Mesothelial cell of epicardium (in vitro differentiated cells): ENCODE results near the gene MED13L. TPM values are rescaled to one million over a fixed set of nuclear protein-coding genes. Genes with fewer than 3 reads are reported as not detected.

Experiments used
- DNase-seq, 2 experiments: peaks; one replicate each; pipeline ENCODE4 v3.0.0; 2021; ENCODE audit warnings: low spot score in 2 of 2; ENCODE audit not compliant: unreplicated experiment in 2 of 2
- H3K27ac Mint-ChIP-seq: 2 replicates; pipeline ENCODE4 v1.8.0; 2021; ENCODE audit warnings: mixed read lengths
- H3K27me3 Mint-ChIP-seq: 2 replicates; pipeline ENCODE4 v1.8.0; 2021; ENCODE audit warnings: low read depth, mixed read lengths
- H3K36me3 Mint-ChIP-seq: 2 replicates; pipeline ENCODE4 v1.8.0; 2021; ENCODE audit warnings: mixed read lengths
- H3K4me1 Mint-ChIP-seq: 2 replicates; pipeline ENCODE4 v1.8.0; 2021; ENCODE audit warnings: mixed read lengths
- H3K4me3 Mint-ChIP-seq: 2 replicates; pipeline ENCODE4 v1.8.0; 2021; ENCODE audit warnings: mild to moderate bottlenecking, moderate library complexity, mixed read lengths
- H3K9me3 Mint-ChIP-seq: 2 replicates; pipeline ENCODE4 v1.8.0; 2021; ENCODE audit warnings: mixed read lengths
- total RNA-seq: library from RNA; stranded (reverse); gene quantifications from 3 replicates; pipeline ENCODE4 v1.2.1, GENCODE V29; 2021
- TF ChIP-seq, protein P1 (sequence below): fragments of 200-600 bp; sonication (generic); IDR thresholded peaks from one replicate; pipeline ENCODE4 v1.5.0; 2021; ENCODE audit warnings: antibody characterized with exemption; ENCODE audit not compliant: unreplicated experiment

The MED13L gene
- total RNA-seq, 1 donor from 2014 or later: 179 TPM

- Mint-ChIP-seq H3K27me3 (no peaks in the 10 kb centered on the region), H3K4me3 (no peak overlapping the region), H3K27ac (no peak overlapping the region), H3K9me3 (peaks cover 20% of the 10 kb centered on the region), H3K4me1 (peaks cover 7% of the 10 kb centered on the region), H3K36me3 (peaks cover 9% of the 10 kb centered on the region)
- TF ChIP-seq, protein P1, sequence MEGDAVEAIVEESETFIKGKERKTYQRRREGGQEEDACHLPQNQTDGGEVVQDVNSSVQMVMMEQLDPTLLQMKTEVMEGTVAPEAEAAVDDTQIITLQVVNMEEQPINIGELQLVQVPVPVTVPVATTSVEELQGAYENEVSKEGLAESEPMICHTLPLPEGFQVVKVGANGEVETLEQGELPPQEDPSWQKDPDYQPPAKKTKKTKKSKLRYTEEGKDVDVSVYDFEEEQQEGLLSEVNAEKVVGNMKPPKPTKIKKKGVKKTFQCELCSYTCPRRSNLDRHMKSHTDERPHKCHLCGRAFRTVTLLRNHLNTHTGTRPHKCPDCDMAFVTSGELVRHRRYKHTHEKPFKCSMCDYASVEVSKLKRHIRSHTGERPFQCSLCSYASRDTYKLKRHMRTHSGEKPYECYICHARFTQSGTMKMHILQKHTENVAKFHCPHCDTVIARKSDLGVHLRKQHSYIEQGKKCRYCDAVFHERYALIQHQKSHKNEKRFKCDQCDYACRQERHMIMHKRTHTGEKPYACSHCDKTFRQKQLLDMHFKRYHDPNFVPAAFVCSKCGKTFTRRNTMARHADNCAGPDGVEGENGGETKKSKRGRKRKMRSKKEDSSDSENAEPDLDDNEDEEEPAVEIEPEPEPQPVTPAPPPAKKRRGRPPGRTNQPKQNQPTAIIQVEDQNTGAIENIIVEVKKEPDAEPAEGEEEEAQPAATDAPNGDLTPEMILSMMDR: no peak
- DNase-seq: no peak
Observed at GRCh38 chr12:115943310-115943629, 334.2 kb downstream of the MED13L start.

- Mint-ChIP-seq H3K27me3 (no peaks in the 10 kb centered on the region), H3K4me1 (peaks cover 7% of the 10 kb centered on the region), H3K4me3 (no peak overlapping the region), H3K36me3 (peaks cover 9% of the 10 kb centered on the region), H3K9me3 (peaks cover 29% of the 10 kb centered on the region), H3K27ac (no peak overlapping the region)
- TF ChIP-seq, protein P1: no peak
- no peak for DNase-seq
Observed at GRCh38 chr12:115942346-115942745, 335.1 kb downstream of the MED13L start.

DNA sequence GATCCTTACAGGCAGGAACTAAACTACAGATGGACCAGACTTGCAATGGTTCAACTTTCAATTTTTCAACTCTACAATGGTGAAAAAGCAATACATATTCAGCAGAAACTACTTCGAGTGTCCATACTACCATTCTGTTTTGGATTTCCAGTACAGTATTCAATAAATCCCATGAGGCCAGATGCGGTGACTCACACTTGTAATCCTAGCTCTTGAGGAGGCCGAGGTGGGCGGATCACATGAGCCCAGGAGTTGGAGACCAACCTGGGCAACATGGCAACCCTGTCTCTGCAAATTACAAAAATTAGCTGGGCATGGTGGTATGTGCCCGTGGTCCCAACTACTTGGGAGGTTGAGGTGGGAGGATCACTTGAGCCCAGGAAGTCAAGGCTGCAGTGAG lies 336.1 kb downstream of the MED13L start:
- Mint-ChIP-seq H3K9me3 (peaks cover 29% of the 10 kb centered on the region), H3K27me3 (no peaks in the 10 kb centered on the region), H3K27ac (no peak overlapping the region), H3K4me1 (peaks cover 4% of the 10 kb centered on the region), H3K4me3 (no peak overlapping the region), H3K36me3 (peaks cover 9% of the 10 kb centered on the region)
- no peak for DNase-seq
- TF ChIP-seq, protein P1: no peak

GRCh38 chr12:115938794-115939377 lies 338.6 kb downstream of the MED13L start:
- DNase-seq: no peak
- Mint-ChIP-seq H3K9me3 (peaks cover 42% of the 10 kb centered on the region), H3K27me3 (no peaks in the 10 kb centered on the region), H3K4me1 (no peaks in the 10 kb centered on the region), H3K4me3 (no peak overlapping the region), H3K27ac (no peak overlapping the region), H3K36me3 (peaks cover 9% of the 10 kb centered on the region)
- TF ChIP-seq, protein P1: no peak

DNA sequence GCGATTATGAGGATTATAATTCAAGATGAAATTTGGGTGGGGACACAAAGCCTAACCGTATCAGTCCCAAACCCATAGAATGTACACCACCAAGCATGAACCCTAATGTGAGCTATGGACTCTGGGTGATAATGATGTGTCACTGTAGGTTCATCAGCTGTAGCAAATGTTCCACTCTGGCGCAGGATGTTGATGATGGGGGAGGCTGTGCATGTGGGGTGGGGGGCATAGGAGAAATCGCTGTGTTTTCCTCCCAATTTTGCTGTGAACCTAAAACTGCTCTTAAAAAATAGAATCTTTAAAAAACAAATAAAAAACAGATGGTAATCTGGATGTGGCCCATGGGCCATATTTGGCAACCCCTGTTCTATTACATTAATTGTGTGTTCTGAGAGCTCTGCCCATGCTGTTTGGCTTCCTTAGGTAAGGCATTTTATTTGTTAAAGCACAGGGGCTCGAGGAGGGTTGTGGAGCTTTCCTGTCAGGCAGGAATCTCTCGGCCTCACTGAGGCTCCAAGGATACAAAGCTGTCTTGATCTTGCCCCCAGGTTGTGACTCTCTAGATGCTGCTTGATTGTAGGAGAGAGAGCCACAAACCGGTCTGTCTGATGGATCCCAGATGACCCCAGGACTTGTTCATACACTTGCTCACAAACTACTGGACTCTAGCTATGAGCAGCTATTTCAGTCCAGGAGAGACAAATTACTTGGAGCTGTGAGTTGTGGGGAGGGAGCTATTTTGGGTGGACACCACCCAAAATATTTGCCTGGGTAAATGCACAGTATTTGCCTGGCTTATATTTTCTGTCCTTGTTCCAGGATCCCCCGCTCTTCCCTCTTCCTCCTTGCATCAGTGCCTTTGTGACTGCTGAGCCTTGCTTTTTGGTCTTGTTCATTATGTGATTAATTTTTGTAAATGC lies 340.2 kb downstream of the MED13L start:
- Mint-ChIP-seq H3K9me3 (peaks cover 42% of the 10 kb centered on the region), H3K4me3 (no peak overlapping the region), H3K4me1 (no peaks in the 10 kb centered on the region), H3K27ac (no peak overlapping the region), H3K36me3 (peaks cover 9% of the 10 kb centered on the region), H3K27me3 (no peaks in the 10 kb centered on the region)
- DNase-seq: no peak
- TF ChIP-seq, protein P1: no peak
